Measurements from ENCODE around the gene PCDHB8. TPM values are rescaled to one million over a fixed set of nuclear protein-coding genes. Genes with fewer than 3 reads are reported as not detected.
"Not testable (repeated sequence)": the region's sequence is repeated elsewhere in the genome, so short reads cannot be mapped to it uniquely, and the experiment has no call there.

Gene PCDHB8
- total RNA-seq, 2 donors from 2014 or later = 2.3 to 3.5 TPM

GRCh38 chr5:141180313-141180712, 2.7 kb downstream of the PCDHB8 start:
- intact Hi-C loops (cut with DNase I) = no loop called here
- no peak for DNase-seq (ENCODE audit: low spot score)

- intact Hi-C loops (cut with DNase I) = no loop called here
- DNase-seq (ENCODE audit: low spot score) = no peak
Observed at GRCh38 chr5:141182248-141182647, 4.7 kb downstream of the PCDHB8 start, which contains the start of gene PCDHB16. TSS of gene PCDHB16 (plus strand) at chr5:141182387. CDS start at chr5:141182560, 173 bp downstream.

GRCh38 chr5:141184117-141184855, 6.7 kb downstream of the PCDHB8 start:
- DNase-seq (ENCODE audit: low spot score); intact Hi-C loops (cut with DNase I): not testable (repeated sequence)

- DNase-seq (ENCODE audit: low spot score) = no peak
- intact Hi-C loops (cut with DNase I) = no loop called here
Observed at GRCh38 chr5:141186897-141187512, 9.4 kb downstream of the PCDHB8 start, which contains the start of gene PCDHB9. TSS of gene PCDHB9 (plus strand) at chr5:141187161. CDS start at chr5:141187319, 158 bp downstream.

GRCh38 chr5:141188682-141189081, 11.1 kb downstream of the PCDHB8 start:
- intact Hi-C loops (cut with DNase I); DNase-seq (ENCODE audit: low spot score): not testable (repeated sequence)

- DNase-seq (ENCODE audit: low spot score); intact Hi-C loops (cut with DNase I): not testable (repeated sequence)
Observed at GRCh38 chr5:141189131-141189530, 11.5 kb downstream of the PCDHB8 start.

GRCh38 chr5:141192110-141192725, 14.6 kb downstream of the PCDHB8 start, which contains the start of gene PCDHB10:
TSS of gene PCDHB10 (plus strand) at chr5:141192353. CDS start at chr5:141192553, 200 bp downstream.
- DNase-seq (ENCODE audit: low spot score) = no peak
- intact Hi-C loops (cut with DNase I) = no loop called here

GRCh38 chr5:141194332-141194731, 16.7 kb downstream of the PCDHB8 start:
- DNase-seq (ENCODE audit: low spot score); intact Hi-C loops (cut with DNase I): not testable (repeated sequence)

- intact Hi-C loops (cut with DNase I) = no loop called here
Observed at GRCh38 chr5:141196363-141196762, 18.8 kb downstream of the PCDHB8 start.

GRCh38 chr5:141199359-141200235, 22.0 kb downstream of the PCDHB8 start, which contains the start of gene PCDHB11:
TSS of gene PCDHB11 (plus strand) at chr5:141199627. CDS start at chr5:141199775, 148 bp downstream.
- DNase-seq (ENCODE audit: low spot score) = no peak
- intact Hi-C loops (cut with DNase I) = no loop called here

More at GRCh38 chr5:141196363-141196762, 18.8 kb downstream of the PCDHB8 start:
- no peak for DNase-seq (ENCODE audit: low spot score)

GRCh38 chr5:141201126-141201525, 23.5 kb downstream of the PCDHB8 start:
- DNase-seq (ENCODE audit: low spot score); intact Hi-C loops (cut with DNase I): not testable (repeated sequence)

GRCh38 chr5:141201646-141202045, 24.1 kb downstream of the PCDHB8 start:
- DNase-seq (ENCODE audit: low spot score); intact Hi-C loops (cut with DNase I): not testable (repeated sequence)

GRCh38 chr5:141208478-141208877, 30.9 kb downstream of the PCDHB8 start, which contains the start of gene PCDHB12:
TSS of gene PCDHB12 (plus strand) at chr5:141208719. CDS start at chr5:141208908, 189 bp downstream.
- intact Hi-C loops (cut with DNase I) = no loop called here
- no peak for DNase-seq (ENCODE audit: low spot score)

- DNase-seq (ENCODE audit: low spot score); intact Hi-C loops (cut with DNase I): not testable (repeated sequence)
Observed at GRCh38 chr5:141210281-141210680, 32.7 kb downstream of the PCDHB8 start.

- intact Hi-C loops (cut with DNase I) = not testable (repeated sequence)
Observed at GRCh38 chr5:141210849-141211248, 33.3 kb downstream of the PCDHB8 start.

GRCh38 chr5:141213656-141214339, 36.2 kb downstream of the PCDHB8 start, which contains the start of gene PCDHB13:
TSS of gene PCDHB13 (plus strand) at chr5:141213919. CDS start at chr5:141214124, 205 bp downstream.
- intact Hi-C loops (cut with DNase I); DNase-seq (ENCODE audit: low spot score): not testable (repeated sequence)

More at GRCh38 chr5:141210849-141211248, 33.3 kb downstream of the PCDHB8 start:
- not testable (repeated sequence) for DNase-seq (ENCODE audit: low spot score)

- intact Hi-C loops (cut with DNase I); DNase-seq (ENCODE audit: low spot score): not testable (repeated sequence)
Observed at GRCh38 chr5:141214583-141214982, 37.0 kb downstream of the PCDHB8 start.

GRCh38 chr5:141215504-141215903, 37.9 kb downstream of the PCDHB8 start:
- intact Hi-C loops (cut with DNase I); DNase-seq (ENCODE audit: low spot score): not testable (repeated sequence)
